NCI-H2171 (cell line): ENCODE results near the gene TTLL4.

ENCODE experiments used
- DNase-seq: peaks from one replicate; lab custom pipeline; 2025; lab: John Stamatoyannopoulos, UW

Gene TTLL4, protein sequence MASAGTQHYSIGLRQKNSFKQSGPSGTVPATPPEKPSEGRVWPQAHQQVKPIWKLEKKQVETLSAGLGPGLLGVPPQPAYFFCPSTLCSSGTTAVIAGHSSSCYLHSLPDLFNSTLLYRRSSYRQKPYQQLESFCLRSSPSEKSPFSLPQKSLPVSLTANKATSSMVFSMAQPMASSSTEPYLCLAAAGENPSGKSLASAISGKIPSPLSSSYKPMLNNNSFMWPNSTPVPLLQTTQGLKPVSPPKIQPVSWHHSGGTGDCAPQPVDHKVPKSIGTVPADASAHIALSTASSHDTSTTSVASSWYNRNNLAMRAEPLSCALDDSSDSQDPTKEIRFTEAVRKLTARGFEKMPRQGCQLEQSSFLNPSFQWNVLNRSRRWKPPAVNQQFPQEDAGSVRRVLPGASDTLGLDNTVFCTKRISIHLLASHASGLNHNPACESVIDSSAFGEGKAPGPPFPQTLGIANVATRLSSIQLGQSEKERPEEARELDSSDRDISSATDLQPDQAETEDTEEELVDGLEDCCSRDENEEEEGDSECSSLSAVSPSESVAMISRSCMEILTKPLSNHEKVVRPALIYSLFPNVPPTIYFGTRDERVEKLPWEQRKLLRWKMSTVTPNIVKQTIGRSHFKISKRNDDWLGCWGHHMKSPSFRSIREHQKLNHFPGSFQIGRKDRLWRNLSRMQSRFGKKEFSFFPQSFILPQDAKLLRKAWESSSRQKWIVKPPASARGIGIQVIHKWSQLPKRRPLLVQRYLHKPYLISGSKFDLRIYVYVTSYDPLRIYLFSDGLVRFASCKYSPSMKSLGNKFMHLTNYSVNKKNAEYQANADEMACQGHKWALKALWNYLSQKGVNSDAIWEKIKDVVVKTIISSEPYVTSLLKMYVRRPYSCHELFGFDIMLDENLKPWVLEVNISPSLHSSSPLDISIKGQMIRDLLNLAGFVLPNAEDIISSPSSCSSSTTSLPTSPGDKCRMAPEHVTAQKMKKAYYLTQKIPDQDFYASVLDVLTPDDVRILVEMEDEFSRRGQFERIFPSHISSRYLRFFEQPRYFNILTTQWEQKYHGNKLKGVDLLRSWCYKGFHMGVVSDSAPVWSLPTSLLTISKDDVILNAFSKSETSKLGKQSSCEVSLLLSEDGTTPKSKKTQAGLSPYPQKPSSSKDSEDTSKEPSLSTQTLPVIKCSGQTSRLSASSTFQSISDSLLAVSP

DNA sequence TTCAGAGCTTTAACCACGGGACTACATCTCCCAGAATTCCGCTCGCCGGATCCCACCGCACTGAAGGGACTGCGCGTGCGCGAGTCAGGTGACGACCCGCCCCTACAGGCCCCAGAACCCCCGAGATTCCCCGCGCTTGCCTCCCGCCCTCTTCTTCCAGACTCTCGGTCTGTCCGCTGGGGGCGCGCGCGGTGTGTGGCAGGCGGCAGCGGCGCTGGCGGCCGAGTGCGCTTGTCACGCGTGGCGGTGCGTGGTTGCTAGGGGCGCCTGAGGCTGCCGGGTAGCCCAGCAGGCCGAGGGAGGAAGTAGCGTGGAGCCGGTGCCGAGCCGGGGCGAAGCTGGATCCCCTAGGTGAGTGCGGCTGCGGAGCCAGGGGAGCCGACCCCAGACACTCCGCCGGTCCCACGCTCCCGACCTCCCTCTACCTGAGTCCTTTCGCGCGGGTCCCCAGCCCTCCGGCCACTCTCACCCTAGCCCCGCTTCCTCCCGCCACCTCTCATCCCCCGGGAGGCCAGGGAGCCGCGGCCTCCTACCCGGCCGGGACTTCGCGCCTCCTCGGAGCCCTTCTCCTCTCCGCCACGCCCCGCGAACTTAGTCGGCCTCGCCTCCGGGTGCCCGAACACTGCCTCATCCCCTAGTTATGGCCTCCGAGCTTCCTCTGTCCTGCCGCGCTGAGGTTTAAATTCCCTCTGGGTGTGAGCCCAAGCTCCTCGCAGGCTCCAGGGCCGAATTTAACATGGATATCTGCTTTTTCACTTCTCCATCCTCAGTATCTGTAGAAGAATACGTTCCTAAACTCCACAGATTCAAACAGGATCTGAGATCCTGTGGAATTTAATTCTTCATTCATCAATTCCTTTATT, at the start of gene TTLL4:
TTLL4 (plus strand) TSS at position 149 of the 863 bp plus-strand sequence. CDS start 26,842 bp downstream, outside the sequence.
- peak; percentile 96 for DNase-seq

- DNase-seq, result no peak
Measured at GRCh38 chr2:218662377-218662776, 48.3 kb upstream of the TTLL4 start.

DNA sequence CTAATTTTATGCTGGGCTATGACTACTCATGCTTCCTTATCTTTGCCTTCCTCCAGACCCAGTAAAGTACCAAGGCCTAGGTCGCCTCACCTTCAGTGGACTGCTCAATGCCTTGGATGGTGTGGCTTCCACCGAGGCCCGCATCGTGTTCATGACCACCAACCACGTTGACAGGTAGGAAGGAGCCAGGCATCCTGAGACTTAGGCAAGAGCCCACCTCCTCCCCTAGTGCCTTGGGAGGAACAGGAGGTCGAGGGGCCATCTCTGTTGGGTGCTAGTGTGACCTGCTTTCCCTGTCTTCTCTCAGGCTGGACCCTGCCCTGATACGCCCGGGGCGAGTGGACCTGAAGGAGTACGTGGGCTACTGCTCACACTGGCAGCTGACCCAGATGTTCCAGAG, 47.8 kb upstream of the TTLL4 start:
- no peak for DNase-seq

DNA sequence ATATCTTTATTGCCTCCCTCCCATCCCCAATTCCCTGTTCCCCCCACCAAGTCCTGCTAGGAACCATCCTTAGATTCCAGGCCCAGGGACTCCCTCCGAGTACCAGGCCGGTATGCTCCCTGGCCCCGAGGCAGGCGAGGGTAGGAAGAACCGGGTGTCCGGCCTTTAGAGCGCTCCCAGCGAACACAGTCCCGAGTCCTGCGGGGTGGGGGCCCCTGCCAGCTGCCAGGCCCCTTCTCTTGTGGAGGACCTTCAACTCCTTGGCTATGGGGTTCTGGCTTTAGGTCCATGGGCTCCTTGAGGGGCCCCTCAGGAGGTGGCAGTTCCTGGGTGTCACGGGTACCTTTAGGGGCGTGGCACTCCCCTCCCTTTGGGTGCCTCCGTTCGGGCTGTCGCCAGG, 46.7 kb upstream of the TTLL4 start:
- DNase-seq, result no peak

GRCh38 chr2:218664653-218665052, 46.0 kb upstream of the TTLL4 start:
- no peak for DNase-seq

GRCh38 chr2:218671097-218671653, 39.5 kb upstream of the TTLL4 start:
- no peak for DNase-seq

- peak; percentile 91 for DNase-seq
Measured at GRCh38 chr2:218671654-218672566, 38.7 kb upstream of the TTLL4 start, which contains the start of the genes RNF25 and STK36. RNF25 (minus strand) TSS chr2:218672002; CDS start chr2:218671970, 32 bp downstream. STK36 (plus strand) TSS chr2:218672086; CDS start chr2:218672830, 744 bp downstream.

- DNase-seq, result no peak
Measured at GRCh38 chr2:218679119-218679518, 31.5 kb upstream of the TTLL4 start.

- no peak for DNase-seq
Measured at GRCh38 chr2:218680061-218680460, 30.6 kb upstream of the TTLL4 start.

GRCh38 chr2:218687400-218688060, 23.1 kb upstream of the TTLL4 start:
- peak; percentile 69 for DNase-seq

DNA sequence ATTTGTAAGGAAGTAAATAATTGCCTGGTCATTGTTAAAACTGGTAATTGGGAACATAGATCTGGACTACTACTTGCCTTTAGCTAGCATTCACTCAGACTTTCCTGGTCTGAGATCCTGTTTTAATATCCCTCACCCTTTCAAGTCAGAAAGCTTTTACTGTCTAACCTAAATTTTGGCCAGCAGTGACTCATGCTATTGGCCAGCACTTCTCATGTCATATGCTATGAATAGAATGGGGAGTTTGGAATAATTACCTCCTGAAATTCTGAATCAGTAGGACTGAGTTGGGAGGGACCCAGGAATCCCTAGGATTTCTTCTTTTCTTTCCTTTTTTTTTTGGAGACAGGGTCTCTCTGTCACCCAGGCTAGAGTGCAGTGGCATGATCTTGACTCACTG, 19.4 kb upstream of the TTLL4 start:
- DNase-seq, result no peak

- no peak for DNase-seq
Measured at GRCh38 chr2:218694405-218695145, 16.1 kb upstream of the TTLL4 start.

DNA sequence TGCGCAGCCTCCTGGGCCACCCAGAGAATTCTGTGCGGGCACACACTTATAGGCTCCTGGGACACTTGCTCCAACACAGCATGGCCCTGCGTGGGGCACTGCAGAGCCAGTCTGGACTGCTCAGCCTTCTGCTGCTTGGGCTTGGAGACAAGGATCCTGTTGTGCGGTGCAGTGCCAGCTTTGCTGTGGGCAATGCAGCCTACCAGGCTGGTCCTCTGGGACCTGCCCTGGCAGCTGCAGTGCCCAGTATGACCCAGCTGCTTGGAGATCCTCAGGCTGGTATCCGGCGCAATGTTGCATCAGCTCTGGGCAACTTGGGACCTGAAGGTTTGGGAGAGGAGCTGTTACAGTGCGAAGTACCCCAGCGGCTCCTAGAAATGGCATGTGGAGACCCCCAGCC, 11.8 kb upstream of the TTLL4 start:
- no peak for DNase-seq

DNA sequence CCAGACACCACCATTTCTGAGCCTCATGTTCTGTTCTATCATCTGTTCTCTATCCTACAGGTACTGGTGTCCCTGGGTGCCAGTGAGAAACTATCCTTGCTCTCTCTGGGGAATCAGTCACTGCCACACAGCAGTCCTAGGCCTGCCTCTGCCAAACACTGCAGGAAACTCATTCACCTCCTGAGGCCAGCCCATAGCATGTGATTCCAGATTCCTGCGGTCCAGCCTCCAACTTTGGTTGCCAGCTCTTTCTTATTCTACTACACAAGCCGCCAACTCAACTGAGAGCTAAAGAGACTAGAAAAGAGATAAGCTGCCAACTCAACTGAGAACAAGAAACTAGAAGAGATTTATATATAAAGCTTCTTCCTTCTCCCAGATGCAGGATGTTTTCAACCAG, 8.8 kb upstream of the TTLL4 start:
- DNase-seq, result no peak

GRCh38 chr2:218703341-218703740, 7.3 kb upstream of the TTLL4 start:
- no peak for DNase-seq

GRCh38 chr2:218708086-218708485, 2.5 kb upstream of the TTLL4 start:
- no peak for DNase-seq

GRCh38 chr2:218709908-218710307, 727 bp upstream of the TTLL4 start:
- DNase-seq, result no peak

GRCh38 chr2:218710334-218710686, 325 bp upstream of the TTLL4 start:
- no peak for DNase-seq

- no peak for DNase-seq
Measured at GRCh38 chr2:218711550-218711929, 905 bp downstream of the TTLL4 start.
